ENCODE data around the gene SMC1B. TPM values are rescaled to one million over a fixed set of nuclear protein-coding genes. Genes with fewer than 3 reads are reported as not detected.
"Not testable (repeated sequence)": the region's sequence is repeated elsewhere in the genome, so short reads cannot be mapped to it uniquely, and the experiment has no call there.

Gene SMC1B
- polyA plus RNA-seq, 12 donors, result 0.04 to 0.23 (median 0.10) TPM; not detected in 2

DNA sequence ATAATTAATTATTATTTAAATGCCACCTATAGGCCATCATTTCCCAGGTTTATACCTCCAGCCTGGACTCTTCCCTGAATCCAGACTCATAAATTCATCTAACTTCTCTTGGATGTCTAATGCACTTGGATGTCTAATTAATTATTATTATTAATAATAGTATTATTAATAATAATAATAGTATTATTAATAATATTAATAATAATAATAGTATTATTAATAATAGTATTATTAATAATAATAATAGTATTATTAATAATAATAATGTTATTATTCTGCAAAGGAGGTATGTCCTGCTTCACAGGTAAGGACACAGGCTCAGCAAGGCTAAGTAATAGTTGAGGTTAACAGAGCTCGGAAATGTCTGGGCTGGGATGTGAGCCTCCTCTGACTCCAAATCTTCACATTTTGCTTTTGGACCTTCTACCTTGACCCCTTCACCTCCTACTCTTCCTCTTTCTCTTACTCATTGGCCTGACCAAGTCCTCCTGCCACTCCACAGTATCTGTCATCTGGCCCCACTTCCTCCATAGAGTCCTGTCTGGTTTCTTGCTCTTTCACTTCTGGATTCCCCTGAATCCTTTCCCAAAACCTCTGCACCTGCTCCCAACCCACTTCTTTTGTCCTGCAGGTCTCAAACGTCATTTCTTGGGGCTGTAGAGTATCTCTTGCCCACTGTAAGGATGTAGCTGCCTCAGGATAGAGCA is 8.1 kb upstream of the SMC1B start:
- no peak for DNase-seq

DNA sequence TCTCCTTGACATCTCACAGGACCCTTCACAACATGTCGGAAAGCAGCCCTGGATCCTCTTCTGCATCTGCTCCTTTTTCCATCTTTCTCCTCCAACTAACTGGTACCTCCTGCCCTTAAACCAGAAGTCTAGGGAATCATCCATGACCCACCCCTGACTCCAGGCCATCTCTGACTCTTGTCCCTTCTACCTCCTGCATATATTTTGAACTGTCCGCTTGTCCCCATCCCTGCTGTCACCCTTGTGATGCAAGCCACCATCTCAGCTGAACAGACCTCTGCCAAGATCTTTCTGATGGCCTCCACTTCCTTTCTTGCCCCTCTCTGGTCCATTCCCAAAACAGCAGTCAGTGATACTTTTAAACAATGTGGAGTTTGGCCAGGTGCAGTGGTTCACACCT is 7.1 kb upstream of the SMC1B start:
- DNase-seq, result no peak

DNA sequence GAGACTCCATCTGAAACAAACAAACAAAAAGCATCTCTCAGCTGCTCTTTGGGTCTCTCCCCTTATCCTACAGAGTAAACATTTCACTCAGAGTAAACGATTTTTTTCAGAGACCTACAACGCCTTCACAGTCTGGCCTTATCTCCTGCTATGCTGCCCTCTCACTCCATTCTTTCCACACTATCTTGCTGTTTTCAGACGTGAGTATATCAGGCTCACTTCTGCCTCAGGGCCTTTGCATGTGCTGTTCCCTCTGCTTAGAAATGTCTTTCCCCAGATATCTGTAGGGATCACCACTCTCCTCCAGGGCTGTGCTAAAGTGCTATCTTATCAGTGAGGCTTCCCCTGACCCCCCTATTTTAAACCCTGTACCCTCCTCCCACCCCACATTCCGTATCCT is 6.6 kb upstream of the SMC1B start:
- no peak for DNase-seq

DNA sequence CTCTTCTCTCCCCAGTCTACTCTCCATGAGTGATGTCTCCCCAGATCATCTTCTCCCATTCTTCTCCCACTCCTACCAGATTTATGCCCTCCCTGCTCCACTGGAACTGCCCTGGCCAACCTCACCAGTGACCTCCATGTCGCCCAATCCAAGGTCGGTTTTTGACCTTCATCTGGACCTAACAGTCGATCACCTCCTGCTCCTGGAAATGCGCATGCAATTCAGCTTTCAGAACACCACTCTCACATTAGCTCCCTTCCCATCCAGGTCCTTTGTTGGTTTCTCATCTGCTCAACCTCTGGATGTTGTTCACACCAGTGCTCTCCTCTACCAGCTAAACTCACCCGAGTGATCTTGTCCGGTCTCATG is 5.4 kb upstream of the SMC1B start:
- DNase-seq, result no peak

DNA sequence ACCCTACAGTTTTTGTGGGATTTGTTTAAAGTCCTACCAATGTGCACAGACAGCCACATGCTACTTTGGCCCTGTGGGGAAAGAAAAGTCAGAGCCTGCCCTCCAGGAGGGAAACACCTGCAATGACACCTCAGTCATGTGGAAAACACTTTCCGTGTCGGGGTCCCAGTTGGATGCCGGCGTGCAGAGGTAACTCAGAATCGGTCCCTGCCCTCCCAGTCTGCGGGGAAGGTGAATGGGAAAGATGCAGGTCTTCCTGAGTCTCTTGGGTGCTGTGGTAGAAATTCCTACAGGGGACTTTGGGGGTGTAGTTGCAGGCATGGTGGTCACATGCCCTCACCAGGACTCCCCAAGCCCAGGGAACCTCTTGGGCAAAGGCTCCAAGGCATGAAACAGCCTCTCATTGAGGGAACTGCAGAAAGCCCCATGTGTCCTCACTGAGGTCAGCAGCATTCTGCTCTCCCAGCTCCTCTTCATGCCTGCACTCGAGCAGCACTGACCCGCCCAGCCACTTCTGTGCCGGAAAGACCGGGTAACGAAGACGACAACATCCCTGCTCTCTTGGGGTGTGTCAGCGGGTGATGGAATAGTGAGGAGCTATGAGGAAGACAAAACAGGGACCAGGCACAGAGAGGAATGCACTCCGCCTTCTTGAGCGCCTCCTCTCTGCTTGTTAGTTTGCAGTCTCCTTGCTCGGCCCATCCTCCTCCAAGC is 4.8 kb upstream of the SMC1B start:
- DNase-seq, result no peak

DNA sequence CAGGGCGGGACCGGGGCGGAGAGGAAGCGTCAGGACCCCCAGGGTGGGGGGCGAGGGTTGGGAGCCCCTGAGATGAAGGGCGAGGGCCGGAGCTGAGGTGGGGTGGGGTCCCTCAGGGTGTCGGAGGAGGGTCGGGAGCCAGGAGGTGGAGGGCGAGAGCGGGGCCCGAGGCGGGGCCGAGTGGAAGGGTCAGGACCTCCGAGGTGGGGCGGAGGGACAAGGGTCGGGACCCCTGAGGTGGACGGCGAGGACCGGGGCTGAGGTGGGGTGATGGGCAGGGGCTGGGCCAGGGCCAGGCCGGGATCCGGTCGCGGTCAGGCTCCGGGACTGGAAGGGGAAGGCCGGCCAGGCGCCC is 409 bp downstream of the SMC1B start:
- DNase-seq, result no peak

DNA sequence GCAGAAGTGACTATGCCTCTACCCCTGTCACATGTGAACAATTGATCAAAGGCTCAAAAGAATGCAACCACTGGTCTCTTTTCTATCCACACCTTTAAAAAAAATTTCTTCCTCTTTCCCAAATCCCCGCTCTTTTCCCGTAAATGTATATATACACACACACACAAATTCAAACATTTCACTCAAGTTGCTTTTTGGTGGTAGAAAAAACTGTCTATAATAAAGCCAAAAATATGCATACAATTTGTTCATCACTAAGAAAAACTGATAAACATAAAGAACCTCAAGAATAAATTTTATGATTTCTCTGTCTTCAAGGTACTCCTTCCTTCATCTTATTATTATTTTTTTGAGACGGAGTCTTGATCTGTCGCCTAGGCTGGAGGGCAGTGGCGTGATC is 5.6 kb downstream of the SMC1B start:
- no peak for DNase-seq

DNA sequence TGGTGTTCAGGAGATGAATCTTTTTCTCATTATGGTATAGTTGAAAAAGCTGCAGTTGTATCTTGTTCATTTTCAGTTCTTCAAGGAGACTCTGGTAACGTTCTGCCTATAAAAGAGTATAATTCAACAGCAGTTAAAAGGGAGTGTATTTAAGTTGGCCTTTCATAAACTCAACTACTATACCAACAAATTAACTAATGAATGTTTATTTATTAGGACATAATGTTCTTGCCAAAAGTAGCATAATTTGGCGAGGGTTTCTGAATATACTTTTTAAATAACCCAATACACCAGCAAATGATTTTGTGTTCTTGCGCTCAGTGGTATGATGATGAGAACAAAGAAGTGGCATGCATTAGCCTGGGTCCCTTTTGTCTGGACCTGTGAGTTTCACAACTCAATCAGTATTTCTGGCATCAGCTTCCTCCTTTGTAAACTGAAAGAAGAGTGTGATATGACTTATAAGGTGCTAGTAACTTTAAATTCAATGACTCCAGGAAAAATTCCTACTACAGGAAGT is 10.9 kb downstream of the SMC1B start:
- no peak for DNase-seq

DNA sequence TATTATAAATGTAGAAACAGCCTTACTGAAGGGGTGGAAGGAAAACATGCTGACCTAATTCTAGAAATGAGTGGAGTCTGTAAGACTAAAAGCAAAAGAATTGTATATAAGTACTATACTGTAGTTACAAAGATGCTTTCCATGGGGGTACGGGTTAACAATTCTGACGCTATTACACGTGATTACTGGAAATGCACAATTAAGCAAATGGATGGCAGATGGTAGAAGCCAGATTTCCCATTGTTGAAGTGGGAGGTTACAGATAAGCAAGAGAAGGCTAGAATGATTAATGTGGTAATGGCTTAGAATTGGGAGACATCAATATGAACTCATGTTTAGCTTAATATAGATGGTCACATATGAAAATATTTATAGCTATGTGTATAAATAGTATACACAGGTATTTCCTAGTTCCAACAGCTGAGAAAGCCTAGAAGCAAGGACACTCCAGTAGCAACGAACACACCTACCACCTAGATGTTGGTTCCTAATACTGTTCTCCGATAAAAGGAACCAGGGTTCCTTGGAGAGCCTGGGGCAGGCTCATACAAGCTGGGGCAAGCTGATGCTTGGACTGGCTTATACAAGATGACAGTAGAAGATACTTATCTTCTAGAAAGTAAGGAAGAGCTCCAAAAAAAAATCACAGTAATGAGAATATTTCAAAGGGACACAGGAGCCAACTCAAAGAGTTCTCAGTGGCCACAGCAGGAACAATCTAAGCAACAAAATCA is 13.5 kb downstream of the SMC1B start:
- no peak for DNase-seq

DNA sequence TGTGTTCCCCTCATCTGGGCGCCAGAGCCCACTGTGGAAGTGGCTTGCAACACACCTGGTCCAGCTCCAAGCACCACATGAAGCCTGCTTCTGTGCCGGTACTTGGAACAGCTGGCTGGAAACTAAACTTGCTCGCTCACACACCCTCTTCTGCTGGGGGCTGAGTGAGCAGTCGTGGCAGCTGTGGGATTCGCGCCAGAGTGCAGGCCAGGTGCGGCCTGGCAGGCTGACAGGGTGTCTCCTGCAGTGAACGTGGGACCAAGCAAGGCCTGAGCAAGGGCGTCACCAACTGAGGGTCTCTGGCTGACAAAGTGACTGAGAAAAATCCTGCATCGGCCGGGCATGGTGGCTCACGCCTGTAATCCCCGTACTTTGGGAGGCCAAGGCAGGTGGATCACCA is 15.2 kb downstream of the SMC1B start:
- DNase-seq, result no peak

DNA sequence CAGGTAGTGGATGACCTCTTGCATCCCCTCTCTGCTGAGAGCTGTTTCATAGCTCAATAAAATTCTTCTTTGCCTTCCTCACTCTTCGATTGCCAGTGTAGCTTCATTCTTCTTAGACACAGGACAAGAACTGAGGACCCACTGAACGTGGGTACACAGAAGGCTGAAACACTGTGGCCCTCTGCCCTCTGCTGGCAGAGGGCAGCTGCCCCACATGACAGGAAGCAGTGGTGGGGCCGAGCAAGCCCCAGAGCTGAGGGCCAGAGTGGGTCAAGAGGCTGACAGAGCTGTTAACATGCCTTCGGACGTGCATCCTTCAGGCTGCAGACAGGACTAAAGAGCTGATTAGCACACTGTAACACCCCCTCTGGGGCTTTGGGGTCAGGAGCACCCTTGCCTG is 15.6 kb downstream of the SMC1B start:
- no peak for DNase-seq

DNA sequence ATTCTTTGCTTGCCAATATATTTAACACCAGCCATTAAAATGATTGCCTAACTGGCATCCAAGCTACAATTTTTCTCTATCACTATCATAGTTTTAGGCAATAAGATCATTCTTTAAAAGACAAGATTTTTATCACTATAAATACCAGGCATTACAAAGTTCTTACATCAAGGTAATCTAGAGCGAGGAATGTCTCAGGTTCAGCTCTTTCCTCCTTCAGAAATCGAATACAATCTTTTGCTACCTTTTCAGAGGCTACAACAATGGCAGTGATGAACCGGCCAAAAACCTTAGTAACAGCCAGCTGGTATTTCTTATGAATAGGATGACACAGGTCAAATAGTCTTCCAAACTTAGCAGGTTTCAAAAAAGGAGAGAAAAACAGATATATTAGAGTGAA is 23.9 kb downstream of the SMC1B start:
- no peak for DNase-seq

DNA sequence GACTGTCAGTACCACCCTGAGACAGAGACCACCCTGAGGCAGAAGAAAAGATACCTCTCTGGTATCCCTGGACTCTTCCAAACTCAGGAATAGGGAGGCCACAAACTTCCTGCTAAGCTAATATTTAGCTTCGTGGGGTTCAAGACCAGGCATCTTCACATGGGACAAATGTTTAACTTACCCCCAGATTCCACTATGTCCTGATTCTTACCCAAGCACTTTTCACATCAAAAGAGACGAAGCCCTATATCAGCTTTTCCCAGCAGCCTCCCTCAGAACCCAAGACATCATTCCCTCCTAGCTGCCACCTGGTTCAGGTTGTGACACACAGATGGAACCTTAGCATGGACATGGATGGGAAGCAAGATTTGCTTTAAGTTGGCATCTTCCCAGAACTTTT is 32.1 kb downstream of the SMC1B start:
- DNase-seq, result no peak

DNA sequence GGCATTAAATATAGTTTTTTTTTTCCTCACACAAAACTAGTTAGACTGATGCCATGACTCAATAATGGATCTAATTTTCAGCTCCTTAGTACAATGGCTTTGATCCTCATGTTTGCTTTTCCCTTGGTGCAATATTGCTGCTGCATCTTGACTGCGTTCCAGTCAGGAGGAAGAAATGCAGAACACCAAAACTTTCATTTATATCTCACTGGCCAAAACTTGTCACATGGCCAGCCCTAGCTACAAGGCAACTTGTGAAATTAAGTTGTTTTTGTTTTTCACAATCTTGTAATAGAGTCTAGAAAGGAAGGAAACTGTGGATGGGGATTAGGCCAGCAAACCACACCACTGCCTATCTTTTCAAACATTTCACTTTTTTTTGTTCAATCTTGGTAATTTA is 36.7 kb downstream of the SMC1B start:
- DNase-seq, result no peak

DNA sequence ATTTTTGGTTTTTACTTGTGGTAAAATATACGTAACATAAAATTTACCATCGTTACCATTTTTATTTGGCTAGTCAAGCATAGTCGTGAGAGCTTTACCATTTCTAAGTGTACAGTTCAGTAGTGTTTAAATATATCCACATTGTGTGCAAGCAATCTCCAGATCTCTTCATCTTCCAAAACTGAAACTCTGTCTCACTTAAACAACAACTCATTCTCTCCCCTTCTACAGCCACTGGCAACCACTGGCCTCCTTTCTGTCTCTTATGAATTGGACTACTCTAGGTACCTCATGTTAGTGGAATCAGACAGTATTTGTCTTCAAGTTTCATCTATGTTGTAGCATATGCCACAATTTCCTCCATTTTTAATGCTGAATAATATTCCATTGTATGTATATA is 37.4 kb downstream of the SMC1B start:
- no peak for DNase-seq

DNA sequence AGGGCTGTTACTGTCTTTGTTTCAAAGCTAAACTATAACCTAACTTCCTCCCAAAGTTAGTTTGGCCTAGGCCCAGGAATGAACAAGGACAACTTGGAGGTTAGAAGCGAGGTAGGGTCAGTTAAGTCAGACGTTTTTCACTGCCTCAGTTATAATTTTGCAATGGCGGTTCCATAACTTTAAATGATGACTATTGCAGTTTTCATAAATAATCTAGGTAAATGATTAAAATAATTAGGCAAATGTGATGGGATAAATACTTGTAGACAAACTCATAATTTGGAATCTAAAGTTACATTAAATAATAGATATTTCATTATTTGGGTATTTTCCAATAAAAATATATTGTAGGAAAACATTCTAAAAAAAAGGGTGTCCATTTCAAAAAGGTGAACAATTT is 39.8 kb downstream of the SMC1B start:
- not testable (repeated sequence) for DNase-seq

DNA sequence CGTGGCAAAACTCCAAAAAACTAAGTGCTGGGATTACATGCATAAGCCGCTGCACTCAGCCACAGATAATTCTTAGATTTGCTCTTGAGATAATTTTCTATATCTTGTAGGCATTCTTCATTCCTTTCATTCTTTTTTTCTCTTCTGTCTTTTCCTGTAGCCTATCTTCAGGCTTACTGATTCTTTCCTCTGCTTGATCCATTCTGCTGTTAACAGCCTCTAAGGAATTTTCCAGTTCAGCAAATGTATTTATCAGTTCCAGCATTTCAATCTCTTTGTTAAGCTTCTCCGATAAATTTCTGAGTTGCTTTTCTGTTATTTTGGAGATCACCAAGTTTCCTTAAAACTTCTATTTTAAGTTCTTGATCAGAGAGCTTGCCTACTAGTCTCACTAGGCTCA is 46.7 kb downstream of the SMC1B start:
- DNase-seq, result no peak

DNA sequence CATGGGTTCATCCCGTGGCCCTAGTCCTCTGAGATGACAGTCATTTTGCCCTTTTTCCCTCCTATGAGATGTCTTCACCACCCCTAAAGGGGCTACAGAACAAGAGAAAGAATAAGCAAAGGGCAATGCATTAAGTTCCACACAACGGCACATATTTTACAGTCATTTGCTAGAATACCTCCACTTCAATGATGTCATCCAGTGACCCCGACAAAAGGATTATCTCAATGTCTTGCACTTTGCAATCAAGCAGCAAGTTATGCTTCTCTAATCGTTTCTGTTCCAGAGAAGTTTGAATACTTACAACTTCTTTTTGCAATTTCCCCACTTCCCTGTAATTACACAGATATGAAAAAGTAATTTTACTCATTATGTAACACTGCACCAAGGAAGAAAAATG is 53.8 kb downstream of the SMC1B start:
- no peak for DNase-seq

DNA sequence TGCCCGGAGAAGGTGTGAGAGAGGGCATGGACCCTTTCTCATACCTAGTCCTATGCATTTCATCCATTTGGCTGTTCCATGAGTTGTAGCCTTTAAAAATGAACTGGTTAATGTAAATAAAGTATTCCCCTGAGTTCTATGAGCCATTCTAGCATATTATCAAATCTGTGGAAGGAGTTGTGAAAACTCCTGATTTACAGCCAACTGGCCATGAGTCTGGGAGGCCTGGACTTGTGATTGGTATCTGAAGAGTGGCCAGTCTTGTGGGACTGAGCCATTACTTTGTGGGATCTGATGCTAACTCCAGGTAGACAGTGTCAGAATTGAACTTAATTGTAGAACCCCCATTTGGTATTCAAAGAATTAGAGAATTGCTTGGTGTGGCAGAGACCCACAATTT is 55.3 kb downstream of the SMC1B start:
- no peak for DNase-seq

DNA sequence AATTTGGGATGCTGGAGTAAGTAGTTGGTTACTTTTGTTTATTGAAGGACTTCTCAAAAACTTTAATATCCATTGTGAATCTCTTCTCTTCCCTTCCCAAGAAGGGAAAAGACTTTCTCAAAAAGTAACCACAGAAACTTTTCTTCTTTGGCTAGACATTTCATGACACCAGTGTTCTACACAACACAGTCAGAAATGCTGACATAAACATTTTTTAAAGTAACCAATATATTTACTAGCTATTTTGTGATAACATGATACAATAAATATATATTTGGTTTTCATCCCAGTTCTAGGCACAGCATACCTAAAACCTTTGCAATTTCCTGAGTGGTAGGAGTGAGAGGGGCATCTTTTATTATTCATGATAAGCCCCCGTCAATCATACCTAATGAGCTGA is 55.9 kb downstream of the SMC1B start:
- no peak for DNase-seq

DNA sequence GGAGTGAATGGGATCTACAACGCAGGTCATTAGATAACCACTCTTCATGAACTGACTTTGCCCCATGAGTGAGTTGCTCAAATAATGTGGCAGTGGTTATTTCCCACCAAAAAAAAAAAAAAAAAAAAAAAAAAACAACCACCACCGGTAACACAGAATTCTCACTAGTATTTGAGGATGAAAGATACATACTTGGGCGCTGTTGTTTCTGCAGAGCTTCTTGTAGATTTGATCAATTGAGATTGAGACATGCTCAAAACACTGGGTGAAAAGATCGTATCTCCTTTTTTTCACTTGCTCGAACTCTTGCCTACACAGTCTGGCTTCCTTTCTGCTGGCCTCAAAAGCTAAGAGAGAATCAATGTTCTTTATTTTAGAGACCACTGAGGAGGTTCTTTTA is 59.6 kb downstream of the SMC1B start:
- DNase-seq, result no peak

DNA sequence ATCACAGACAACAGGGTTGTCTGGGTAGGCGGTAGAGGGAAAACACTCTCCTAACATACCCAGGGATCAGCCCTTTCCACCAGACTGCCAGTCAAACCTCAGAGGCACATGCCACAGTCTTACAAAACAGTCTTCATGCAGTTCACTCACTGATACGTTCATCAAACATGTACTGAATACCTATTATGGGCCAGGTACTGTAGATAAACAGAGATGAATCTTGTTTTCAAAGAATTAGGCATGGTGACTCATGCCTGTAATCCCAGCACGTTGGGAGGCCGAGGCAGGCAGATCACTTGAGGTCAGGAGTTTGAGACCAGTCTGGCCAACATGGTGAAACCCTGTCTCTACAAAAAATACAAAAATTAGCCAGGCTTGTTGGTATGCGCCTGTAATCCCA is 60.6 kb downstream of the SMC1B start:
- not testable (repeated sequence) for DNase-seq

DNA sequence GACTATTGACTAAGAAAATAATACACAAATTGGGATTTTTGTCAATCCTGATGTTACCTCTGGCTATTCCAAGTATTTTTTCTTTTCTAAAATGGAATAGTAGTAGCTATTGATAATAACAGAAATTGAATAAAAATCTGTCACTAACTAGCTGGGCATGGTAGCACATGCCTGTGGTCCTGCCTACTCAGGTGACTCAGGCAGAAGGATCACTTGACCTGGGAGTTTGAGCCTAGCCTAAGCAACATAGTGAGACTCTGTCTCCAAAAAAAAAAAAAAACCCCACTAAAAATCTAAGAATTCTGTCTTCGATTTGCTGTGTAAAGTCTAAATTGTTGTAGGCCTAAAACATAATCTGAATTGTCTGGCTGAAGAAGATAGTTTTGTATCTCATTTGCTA is 61.4 kb downstream of the SMC1B start:
- no peak for DNase-seq

Data from muscle of arm (tissue), 12 donors.